Heart right ventricle (tissue), 16 donors: ENCODE data around the gene OTUD5. TPM values are rescaled to one million over a fixed set of nuclear protein-coding genes. Genes with fewer than 3 reads are reported as not detected.
A peak's percentile ranks its signal among the peaks of the same experiment; 100 is the strongest.

Experiments used
- ATAC-seq, 8 donors: fragments of 200-7000 bp; cut with Tn5 transposase; one replicate each; pipeline ENCODE4 v1.9.1; 2020; ENCODE audit warnings: mild to moderate bottlenecking in 8 of 8, moderate library complexity in 8 of 8, moderate number of reproducible peaks in 1 of 8
- DNase-seq, 2 donors: peaks; one replicate each; pipeline ENCODE4 v3.0.0-alpha.2; 2020
- H3K27ac ChIP-seq, 10 donors: fragments of 200-600 bp; sonication (generic) in 2 of 10; one replicate each; pipeline versions ENCODE4 v1.5.0 to v1.8.0; 2020 to 2022; ENCODE audit warnings: mild to moderate bottlenecking in 3 of 10
- H3K27me3 ChIP-seq, 7 donors: fragments of 200-600 bp; one replicate each; pipeline ENCODE4 v1.8.0; 2021 to 2022; ENCODE audit warnings: mild to moderate bottlenecking in 2 of 7
- H3K36me3 ChIP-seq, 9 donors: fragments of 200-600 bp; sonication (generic) in 1 of 9; one replicate each; pipeline versions ENCODE4 v1.5.0 to v1.8.0; 2020 to 2022; ENCODE audit warnings: mild to moderate bottlenecking in 2 of 9
- H3K4me1 ChIP-seq, 9 donors: fragments of 200-600 bp; sonication (generic) in 1 of 9; one replicate each; pipeline versions ENCODE4 v1.5.0 to v1.8.0; 2020 to 2022; ENCODE audit warnings: mild to moderate bottlenecking in 4 of 9
- H3K4me3 ChIP-seq, 10 donors: fragments of 200-600 bp; sonication (generic) in 2 of 10; one replicate each; pipeline versions ENCODE4 v1.5.0 to v1.8.0; 2020 to 2022; ENCODE audit warnings: mild to moderate bottlenecking in 7 of 10, moderate library complexity in 2 of 10
- H3K9me3 ChIP-seq, 11 donors: fragments of 200-600 bp in 10 of 11; sonication (generic) in 2 of 11; one replicate each; pipeline versions ENCODE4 v1.5.0 to v1.8.0; 2013 to 2022; ENCODE audit warnings: mild to moderate bottlenecking in 2 of 11, control low read depth in 1 of 11, moderate library complexity in 1 of 11
- WGBS, 2 donors: extraction: QIAGEN DNeasy Blood & Tissue Kit; methylation state at CpG; one replicate each; pipeline ENCODE4 v1.1.7; 2013; ENCODE audit warnings: inconsistent platforms in 1 of 2; 5-methylcytosine and 5-hydroxymethylcytosine counted together
- intact Hi-C, 10 donors: fragments of 100-400 bp; cut with DNase I; formaldehyde crosslinking; loops; one replicate each; pipeline versions ENCODE4 v1.11.1 to v1.14.2; 2022
- polyA plus RNA-seq, 2 donors: library from polyadenylated mRNA; stranded (reverse); fragments of 200-250 nt; gene quantifications; one replicate each; pipeline ENCODE4 v1.2.3, GENCODE V29; 2013
- total RNA-seq, 10 donors: library from RNA; stranded (reverse); fragmentation: NEBNext Ultra II Directional in 3 of 10; extraction: Animal tissue kit (Norgen Biotek cat#: 25700) in 3 of 10; gene quantifications; one replicate each; pipeline versions ENCODE4 v1.2.1 to v1.2.4, GENCODE V29; 2021 to 2023
- TF ChIP-seq, protein P1 (sequence below), 9 donors: fragments of 200-600 bp; sonication (generic) in 2 of 9; IDR thresholded peaks; one replicate each; pipeline versions ENCODE4 v1.5.0 to v1.8.0; 2021 to 2022; ENCODE audit warnings: antibody characterized with exemption in 9 of 9, mild to moderate bottlenecking in 5 of 9, moderate library complexity in 1 of 9
- donor health status: Arrhythmogenic right ventricular cardiomyopathy.
- donor health status: ischemic (EF 13 %, LVEDD 7.1; RV severe dilation, severe dysfunction).
- donor health status: healthy with polysubstance abuse.
- donor health status: DM: no; HTN: yes; CAD: no.
- donor health status: DM: no; HTN: no; CAD: no.
- donor health status: ischemic (EF 25% LVEDD 6.9; RV normal size, moderate dysfunction).
- donor health status: ischemic (EF 25% LVEDD 5.7; RV mildly dilated, moderate dysfunction).
- donor health status: healthy.
- donor health status: DM: yes; HTN: yes; CAD: no.
- donor health status: Ischemic cardiomyopathy.
- donor health status: ischemic (EF 35%, LVEDD 5.7; RV mildly dilated, moderate dysfunction).
- donor health status: nonischemic (EF 11% LVEDD 7.7; RV severe dilation, severe dysfunction).
- donor health status: DM: yes; HTN: yes; CAD: no.
- donor health status: PGD.
- donor health status: ischemic (EF 29% LVEDD 5.4; RV normal size, mild dysfunction).
- donor health status: nonischemic (EF 23%, LVEDD 6.1; RV moderate dilation, normal function).

Gene OTUD5
- total and polyA plus RNA-seq, 12 donors, result 17.9 to 27.3 (median 24.7) TPM

DNA sequence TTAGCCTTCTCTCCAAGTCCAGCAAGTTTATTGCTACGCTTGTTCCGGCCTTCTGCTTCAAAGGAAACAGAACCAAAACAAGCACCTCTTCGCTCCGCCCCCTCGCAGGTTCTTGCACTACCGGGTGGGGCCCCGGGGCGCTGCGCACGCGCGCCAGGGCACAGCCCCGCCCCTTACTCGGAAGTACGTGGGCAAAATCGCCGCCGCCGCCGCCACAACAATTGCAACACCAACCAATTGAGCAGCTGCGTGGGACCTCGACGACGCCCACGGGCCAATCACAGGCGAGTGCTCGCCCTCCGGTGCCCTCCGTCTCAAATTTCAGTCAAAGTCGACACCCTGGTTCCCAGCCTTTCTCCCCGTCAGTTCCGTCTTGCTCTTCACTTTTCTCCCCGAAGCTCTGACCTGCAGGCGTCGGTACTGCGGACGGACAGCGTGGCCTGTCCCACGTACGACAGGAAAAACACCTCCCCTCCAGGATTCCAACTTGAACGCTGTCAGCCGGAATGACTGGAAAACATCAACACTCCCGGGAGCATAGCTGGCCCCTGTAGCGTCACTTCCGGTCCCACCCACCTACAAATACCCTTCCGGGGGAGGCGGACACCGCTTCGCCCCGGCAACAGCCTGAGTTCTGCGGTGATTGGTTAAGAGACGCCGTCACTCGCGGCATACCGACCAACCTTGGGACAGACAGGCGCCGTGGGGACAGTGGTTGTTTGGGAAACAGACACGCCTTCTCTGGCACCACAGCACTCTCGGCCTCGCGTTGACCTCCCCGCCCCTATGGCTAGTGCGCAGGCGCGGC lies 624 bp upstream of the OTUD5 start:
- WGBS, 2 donors, result 0% methylated on average over 56 to 61 of the region's 66 CpGs
- peak overlapping the region; percentile 75 to 99 (median 95) for H3K27ac ChIP-seq
- H3K27me3 ChIP-seq, result no peaks in the 10 kb centered on the region
- H3K9me3 ChIP-seq, result peaks cover 0 to 11% (median 0%) of the 10 kb centered on the region in 11 donors
- peak; percentile 92 to 96 for DNase-seq
- peak; percentile 92 to 97 (median 96) for ATAC-seq
- intact Hi-C loops, result loop anchor here in 1 of 10 donors (10.0 kb wide), 1 partner anchor 87 kb away; the partner anchor contains the start of gene TFE3
- H3K4me1 ChIP-seq, result peaks cover 0 to 51% (median 31%) of the 10 kb centered on the region in 9 donors
- TF ChIP-seq, protein P1, sequence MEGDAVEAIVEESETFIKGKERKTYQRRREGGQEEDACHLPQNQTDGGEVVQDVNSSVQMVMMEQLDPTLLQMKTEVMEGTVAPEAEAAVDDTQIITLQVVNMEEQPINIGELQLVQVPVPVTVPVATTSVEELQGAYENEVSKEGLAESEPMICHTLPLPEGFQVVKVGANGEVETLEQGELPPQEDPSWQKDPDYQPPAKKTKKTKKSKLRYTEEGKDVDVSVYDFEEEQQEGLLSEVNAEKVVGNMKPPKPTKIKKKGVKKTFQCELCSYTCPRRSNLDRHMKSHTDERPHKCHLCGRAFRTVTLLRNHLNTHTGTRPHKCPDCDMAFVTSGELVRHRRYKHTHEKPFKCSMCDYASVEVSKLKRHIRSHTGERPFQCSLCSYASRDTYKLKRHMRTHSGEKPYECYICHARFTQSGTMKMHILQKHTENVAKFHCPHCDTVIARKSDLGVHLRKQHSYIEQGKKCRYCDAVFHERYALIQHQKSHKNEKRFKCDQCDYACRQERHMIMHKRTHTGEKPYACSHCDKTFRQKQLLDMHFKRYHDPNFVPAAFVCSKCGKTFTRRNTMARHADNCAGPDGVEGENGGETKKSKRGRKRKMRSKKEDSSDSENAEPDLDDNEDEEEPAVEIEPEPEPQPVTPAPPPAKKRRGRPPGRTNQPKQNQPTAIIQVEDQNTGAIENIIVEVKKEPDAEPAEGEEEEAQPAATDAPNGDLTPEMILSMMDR (IDR thresholded peaks at IDR 0.05), result no peak
- peaks cover 0 to 23% (median 0%) of the 10 kb centered on the region in 9 donors for H3K36me3 ChIP-seq
- H3K4me3 ChIP-seq, result peak overlapping the region; percentile 21 to 72 (median 64)

DNA sequence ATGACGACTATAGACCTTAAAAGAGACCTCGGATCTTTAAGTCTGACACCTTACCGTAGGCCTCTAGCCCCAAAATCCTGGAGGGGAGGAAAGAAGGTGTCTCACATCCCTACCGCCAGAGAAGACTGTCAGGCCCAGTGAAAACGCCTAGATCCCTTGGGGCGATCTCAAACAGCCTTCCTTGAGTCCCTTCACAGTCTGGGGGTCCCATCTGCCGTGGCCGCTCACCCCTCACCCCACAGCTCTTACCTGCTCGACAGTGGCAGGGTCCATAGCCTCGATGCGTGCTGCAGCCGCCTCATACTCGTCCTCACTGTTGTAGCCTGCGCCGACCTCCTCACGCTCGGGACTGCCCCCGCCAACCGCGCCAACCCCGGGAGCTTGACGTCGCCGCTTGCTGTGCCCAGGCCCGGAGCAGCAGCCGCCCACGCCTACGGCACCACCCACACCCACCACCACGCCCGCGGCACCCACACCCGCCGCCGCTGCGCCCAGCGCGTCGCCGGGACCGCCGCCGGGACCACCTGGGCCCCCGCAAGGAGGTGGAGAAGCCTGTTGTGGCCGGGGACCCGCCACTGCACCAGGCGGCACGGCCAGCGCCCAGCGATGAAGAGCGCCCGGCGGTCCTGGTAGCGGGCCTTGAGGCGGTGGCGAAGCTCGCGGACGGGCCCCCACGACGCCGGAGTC lies 536 bp downstream of the OTUD5 start:
- Histone ChIP-seq H3K36me3 (peaks cover 0 to 23% (median 0%) of the 10 kb centered on the region in 9 donors), H3K27ac (peak overlapping the region in 9 of 10 donors; percentile 75 to 99 (median 95)), H3K4me1 (peaks cover 0 to 54% (median 31%) of the 10 kb centered on the region in 9 donors), H3K9me3 (peaks cover 0 to 11% (median 0%) of the 10 kb centered on the region in 11 donors), H3K27me3 (no peaks in the 10 kb centered on the region), H3K4me3 (peak overlapping the region; percentile 32 to 72 (median 64))
- TF ChIP-seq, protein P1 (IDR thresholded peaks at IDR 0.05), result no peak
- DNase-seq, result peak in 1 of 2 donors; percentile 13
- ATAC-seq, result no peak
- 2 to 4% methylated on average over 33 to 61 of the region's 61 CpGs for WGBS, 2 donors
- intact Hi-C loops, result loop anchor here in 1 of 10 donors (10.0 kb wide), 1 partner anchor 88 kb away; the partner anchor contains the start of gene TFE3

DNA sequence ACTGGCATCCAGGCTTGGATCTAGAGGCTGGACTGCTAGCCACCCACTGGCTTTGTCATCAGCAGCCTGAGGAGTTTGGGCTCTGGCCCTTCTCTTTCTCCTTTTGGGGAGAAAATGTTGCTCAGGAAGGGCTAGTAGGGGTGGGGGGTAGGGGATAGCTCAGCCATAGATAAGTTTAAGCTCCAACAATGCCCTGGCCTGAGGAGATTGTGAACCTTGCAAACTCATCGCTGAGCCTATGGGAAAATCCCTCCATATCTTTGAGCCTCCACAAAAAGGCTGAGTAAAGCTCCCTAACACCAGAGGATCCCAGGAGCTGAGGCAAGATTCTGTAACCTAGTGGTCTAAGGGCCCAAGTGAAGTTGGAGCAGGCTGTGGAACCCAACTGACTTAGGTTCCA lies 8.8 kb downstream of the OTUD5 start:
- Histone ChIP-seq H3K27ac (no peak overlapping the region), H3K4me1 (peaks cover 0 to 25% (median 14%) of the 10 kb centered on the region in 9 donors), H3K4me3 (no peak overlapping the region), H3K36me3 (peaks cover 0 to 14% (median 0%) of the 10 kb centered on the region in 9 donors), H3K9me3 (no peaks in the 10 kb centered on the region), H3K27me3 (no peaks in the 10 kb centered on the region)
- TF ChIP-seq, protein P1 (IDR thresholded peaks at IDR 0.05), result no peak
- DNase-seq, result no peak
- ATAC-seq, result no peak
- intact Hi-C loops, result loop anchor here in 1 of 10 donors (5.0 kb wide), 1 partner anchor 301 kb away; no protein-coding TSS in a partner anchor
- WGBS, 2 donors, result 94 to 100% methylated on average over 1 of the region's 1 CpG
